SK-N-MC (cell line): ENCODE results near the gene SPTLC2.

Source experiments
- DNase-seq: peaks from one replicate; pipeline ENCODE4 v3.0.0-alpha.2; 2011; ENCODE audit warnings: low read depth, low spot score
- H3K27ac ChIP-seq: fragments of 200-600 bp; sonication (generic); 2 replicates; pipeline ENCODE4 v1.5.1; 2016; ENCODE audit warnings: mixed run types
- H3K36me3 ChIP-seq: fragments of 200-600 bp; sonication (generic); 2 replicates; pipeline ENCODE4 v1.6.1; 2017; ENCODE audit warnings: antibody characterized with exemption, low read length, mixed read lengths; ENCODE audit not compliant: insufficient read depth
- H3K4me3 ChIP-seq: fragments of 200-600 bp; sonication (generic); 2 replicates; pipeline ENCODE4 v1.5.1; 2016
- H3K9ac ChIP-seq: fragments of 200-600 bp; sonication (generic); 2 replicates; pipeline ENCODE4 v1.8.0; 2017; ENCODE audit warnings: mixed run types, mixed read lengths; ENCODE audit not compliant: insufficient read length
- H3K9me3 ChIP-seq: fragments of 200-600 bp; sonication (generic); 2 replicates; pipeline ENCODE4 v1.6.1; 2017; ENCODE audit warnings: low read depth, mild to moderate bottlenecking, antibody characterized with exemption, low read length, moderate library complexity, mixed read lengths
- EZH2 ChIP-seq: fragments of 200-600 bp; sonication (generic); IDR thresholded peaks from one replicate; pipeline ENCODE4 v1.6.1; 2017; ENCODE audit warnings: antibody characterized with exemption
- FOXP2 ChIP-seq: optimal IDR thresholded peaks from 2 replicates; pipeline ENCODE3; 2011; ENCODE audit warnings: mild to moderate bottlenecking, moderate library complexity; ENCODE audit not compliant: insufficient read depth; ENCODE audit errors: extremely low read length, control extremely low read depth
- POLR2AphosphoS5 ChIP-seq: IDR thresholded peaks from 2 replicates; pipeline ENCODE4 v1.6.1; 2012; ENCODE audit warnings: mild to moderate bottlenecking, low read depth, low read length, borderline replicate concordance

Gene SPTLC2

DNA sequence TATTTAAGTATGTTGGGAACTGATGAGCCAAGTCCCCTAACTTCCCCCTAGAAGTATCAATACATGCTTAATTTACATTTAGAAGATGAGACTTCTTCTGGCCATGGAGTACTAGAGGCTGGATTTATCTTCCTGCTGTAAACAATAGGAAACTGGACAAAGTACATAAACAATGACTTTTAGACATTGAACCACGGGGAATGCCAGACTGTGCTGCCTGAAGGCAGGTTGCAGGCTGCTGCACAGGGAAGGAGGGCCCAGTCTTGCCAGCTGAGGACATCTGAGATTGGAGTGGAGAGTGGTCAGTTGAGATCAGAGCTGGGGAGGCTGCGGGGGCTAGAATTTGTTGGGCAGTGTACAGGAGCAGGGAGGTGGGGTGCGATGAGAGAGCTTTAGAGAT is 93.3 kb downstream of the SPTLC2 start:
- no peaks in the 10 kb centered on the region for H3K9me3 ChIP-seq
- DNase-seq: no peak
- H3K4me3 ChIP-seq: no peak overlapping the region
- no peak overlapping the region for H3K27ac ChIP-seq
- H3K9ac ChIP-seq: no peak overlapping the region
- no peaks in the 10 kb centered on the region for H3K36me3 ChIP-seq
- TF ChIP-seq FOXP2 (no peak), EZH2 (no peak), POLR2AphosphoS5 (no peak)

DNA sequence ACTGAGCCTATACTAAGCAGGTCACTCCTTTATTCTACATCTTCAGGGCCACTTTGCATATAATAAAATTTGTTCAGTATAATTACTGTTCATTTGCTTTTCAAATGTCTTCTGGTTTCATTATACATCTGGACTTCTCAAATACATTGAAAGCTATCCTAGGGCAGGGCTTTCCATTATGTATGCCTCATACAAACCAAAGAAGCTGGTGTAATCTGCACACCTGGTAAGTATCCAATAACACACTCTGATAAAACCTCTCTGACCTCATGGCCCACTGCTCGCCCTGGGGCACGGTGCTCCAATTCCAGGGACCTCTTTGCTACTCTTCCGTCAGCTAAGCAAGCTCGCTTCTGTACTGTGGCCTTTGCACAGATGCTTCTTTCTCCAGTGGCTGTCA is 95.9 kb downstream of the SPTLC2 start:
- no peaks in the 10 kb centered on the region; the same call in 1 of the 2 replicates for H3K36me3 ChIP-seq
- no peak for DNase-seq
- TF ChIP-seq POLR2AphosphoS5 (no peak), EZH2 (no peak), FOXP2 (no peak)
- no peaks in the 10 kb centered on the region for H3K9me3 ChIP-seq
- no peak overlapping the region for H3K9ac ChIP-seq
- no peak overlapping the region for H3K27ac ChIP-seq
- H3K4me3 ChIP-seq: no peak overlapping the region

DNA sequence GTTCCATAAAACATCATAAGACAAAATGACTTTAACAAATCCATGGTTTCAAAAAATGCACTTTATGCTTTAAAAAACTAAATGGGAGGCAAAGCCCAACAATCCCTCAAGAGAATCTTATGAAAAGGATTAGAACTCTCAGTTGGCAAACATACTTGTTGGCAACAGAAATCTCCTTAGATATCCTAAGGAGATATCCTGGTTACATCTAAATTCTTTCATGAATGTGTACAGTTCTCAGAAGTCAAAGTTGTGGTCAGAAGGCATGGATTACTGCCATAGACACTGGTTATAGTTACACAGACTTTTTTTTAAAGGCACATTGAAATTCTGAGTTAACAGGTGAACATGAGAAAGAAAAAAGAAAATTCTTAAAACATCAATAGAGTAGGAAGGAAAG is 100.3 kb downstream of the SPTLC2 start:
- Histone ChIP-seq H3K36me3 (peaks cover 2% of the 10 kb centered on the region), H3K9ac (no peak overlapping the region)
- TF ChIP-seq POLR2AphosphoS5 (no peak), FOXP2 (no peak), EZH2 (no peak)

DNA sequence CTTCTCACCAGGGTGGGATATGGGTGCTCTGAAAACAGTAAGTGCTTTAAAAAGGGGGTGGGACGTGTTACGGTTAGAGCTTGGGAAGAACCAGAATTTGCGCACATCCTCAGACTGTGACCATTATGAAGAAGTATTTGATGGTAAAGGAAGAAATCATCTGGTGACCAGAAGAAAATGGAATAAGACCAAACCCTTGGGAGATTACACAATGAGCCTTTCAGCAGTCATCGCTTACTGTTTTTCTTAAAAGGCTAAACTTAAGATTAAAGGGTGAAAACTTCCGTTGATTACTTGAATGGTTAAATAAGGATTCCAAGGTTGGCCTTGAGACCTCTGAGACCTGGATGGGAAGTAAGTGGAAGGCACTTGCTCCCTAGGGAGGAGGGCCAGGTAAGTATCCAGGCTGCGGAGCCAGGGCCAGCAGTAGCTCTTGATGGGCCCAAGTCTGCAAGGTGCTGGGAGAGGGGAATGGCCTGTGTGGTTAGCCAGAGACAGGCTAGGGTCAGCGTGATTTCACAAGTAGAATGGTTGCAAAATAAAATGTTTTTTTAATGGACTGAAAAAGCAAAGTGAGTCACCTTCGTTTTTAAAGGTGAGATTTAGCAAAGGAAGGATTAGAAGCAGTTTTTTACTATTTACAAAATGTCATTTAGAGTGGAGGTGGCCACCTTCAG is 104.8 kb downstream of the SPTLC2 start:
- Histone ChIP-seq H3K36me3 (peaks cover 2% of the 10 kb centered on the region), H3K9me3 (no peaks in the 10 kb centered on the region), H3K4me3 (no peak overlapping the region), H3K9ac (no peak overlapping the region), H3K27ac (no peak overlapping the region)
- no peak for DNase-seq
- TF ChIP-seq FOXP2 (no peak), EZH2 (no peak), POLR2AphosphoS5 (no peak)

More for the DNA sequence above, 100.3 kb downstream of the SPTLC2 start:
- Histone ChIP-seq H3K9me3 (no peaks in the 10 kb centered on the region), H3K4me3 (no peak overlapping the region), H3K27ac (no peak overlapping the region)
- DNase-seq: no peak

DNA sequence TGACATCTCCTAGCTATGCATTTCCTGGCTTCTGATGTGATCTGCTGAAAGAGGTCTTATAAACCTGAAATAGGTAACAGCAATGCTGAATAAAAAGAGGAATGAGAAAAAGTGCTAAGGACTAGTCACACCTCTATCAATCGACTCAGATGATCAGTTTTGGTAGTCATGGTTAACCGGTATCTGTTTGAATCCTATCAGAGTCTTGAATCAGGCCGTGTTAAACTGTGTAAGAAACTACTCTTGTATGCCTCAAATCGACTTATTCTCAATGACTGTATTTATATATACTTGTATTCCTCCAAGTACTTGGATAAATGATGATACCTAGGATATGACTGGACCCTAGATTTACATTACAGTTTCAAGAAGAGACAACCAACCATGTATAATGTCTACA is 107.1 kb downstream of the SPTLC2 start:
- no peak for DNase-seq
- H3K36me3 ChIP-seq: peaks cover 2% of the 10 kb centered on the region; the same call in 1 of the 2 replicates
- H3K4me3 ChIP-seq: no peak overlapping the region
- H3K27ac ChIP-seq: no peak overlapping the region
- no peak overlapping the region for H3K9ac ChIP-seq
- TF ChIP-seq EZH2 (no peak), POLR2AphosphoS5 (no peak), FOXP2 (no peak)
- H3K9me3 ChIP-seq: no peaks in the 10 kb centered on the region

DNA sequence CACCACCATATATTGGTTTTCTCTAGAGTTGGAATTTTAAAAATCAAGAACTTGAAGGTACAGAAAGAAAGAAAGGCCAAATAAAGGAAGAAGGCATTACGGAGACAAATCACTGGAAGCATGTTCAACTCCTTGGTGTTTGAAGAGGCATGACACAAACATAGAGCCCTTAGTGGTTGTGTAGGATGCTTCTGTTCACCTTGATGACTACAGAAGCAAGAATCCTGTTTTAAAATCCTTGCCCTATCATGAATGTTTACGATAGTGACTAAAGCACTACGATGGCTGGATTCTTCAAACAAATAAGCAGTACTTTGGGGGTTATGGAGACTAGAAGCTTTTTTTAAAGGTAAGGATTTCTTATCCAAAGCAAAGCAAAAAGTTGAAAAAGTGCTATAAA is 107.6 kb downstream of the SPTLC2 start:
- TF ChIP-seq POLR2AphosphoS5 (no peak), EZH2 (no peak), FOXP2 (no peak)
- H3K9ac ChIP-seq: no peak overlapping the region
- H3K4me3 ChIP-seq: no peak overlapping the region
- no peak overlapping the region for H3K27ac ChIP-seq
- DNase-seq: no peak
- H3K36me3 ChIP-seq: peaks cover 2% of the 10 kb centered on the region; the same call in 1 of the 2 replicates
- no peaks in the 10 kb centered on the region for H3K9me3 ChIP-seq

DNA sequence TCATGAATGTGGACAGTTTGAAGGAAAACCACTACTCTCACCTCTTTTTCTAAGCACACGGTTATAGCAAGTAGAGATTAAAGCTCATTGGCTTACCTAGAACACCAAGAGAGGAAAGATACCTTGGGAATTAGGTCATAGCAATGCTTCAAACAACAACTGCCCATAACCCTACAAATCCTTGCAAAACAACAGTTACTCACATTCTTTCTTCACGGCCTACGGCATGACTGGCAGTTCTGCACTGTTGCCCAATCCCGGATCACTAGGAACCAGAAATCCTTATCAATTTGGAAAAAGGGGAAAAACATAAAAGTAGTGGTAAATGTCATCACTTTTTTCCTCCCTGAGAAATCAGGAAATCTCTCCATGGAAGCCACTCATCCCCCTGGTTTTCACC is 108.2 kb downstream of the SPTLC2 start:
- TF ChIP-seq POLR2AphosphoS5 (no peak), EZH2 (no peak), FOXP2 (no peak)
- no peak overlapping the region for H3K27ac ChIP-seq

GRCh38 chr14:77507762-77508161 is 108.7 kb downstream of the SPTLC2 start:
- Histone ChIP-seq H3K9ac (no peak overlapping the region), H3K36me3 (peaks cover 2% of the 10 kb centered on the region; the same call in 1 of the 2 replicates), H3K27ac (no peak overlapping the region), H3K4me3 (no peak overlapping the region), H3K9me3 (no peaks in the 10 kb centered on the region)
- DNase-seq: no peak
- TF ChIP-seq EZH2 (no peak), POLR2AphosphoS5 (no peak), FOXP2 (no peak)

More for the DNA sequence above, 108.2 kb downstream of the SPTLC2 start:
- no peaks in the 10 kb centered on the region for H3K9me3 ChIP-seq
- no peak overlapping the region for H3K9ac ChIP-seq
- H3K36me3 ChIP-seq: peaks cover 2% of the 10 kb centered on the region; the same call in 1 of the 2 replicates
- H3K4me3 ChIP-seq: no peak overlapping the region
- no peak for DNase-seq

DNA sequence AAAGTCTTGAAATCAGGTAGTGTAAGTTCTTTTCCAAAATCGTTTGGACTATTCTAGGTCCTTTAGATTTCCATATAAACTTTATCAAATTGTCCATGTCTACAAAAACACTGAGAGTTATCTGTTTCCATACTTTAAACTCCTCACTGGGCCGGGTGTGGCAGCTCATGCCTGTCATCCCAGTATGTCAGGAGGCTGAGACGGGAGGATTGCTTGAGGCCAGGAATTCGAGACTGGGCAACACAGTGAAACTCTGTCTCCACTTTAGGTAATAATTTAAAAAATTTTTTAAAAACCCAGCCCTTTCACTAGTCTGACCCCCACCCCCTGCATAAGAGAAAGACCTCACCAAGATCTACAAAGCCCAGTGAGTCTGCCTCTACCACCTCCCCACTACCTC is 111.4 kb downstream of the SPTLC2 start:
- no peak for TF ChIP-seq POLR2AphosphoS5
- no peak for TF ChIP-seq EZH2
- TF ChIP-seq FOXP2: no peak
- Histone ChIP-seq H3K9ac (no peak overlapping the region), H3K36me3 (no peaks in the 10 kb centered on the region), H3K4me3 (no peak overlapping the region), H3K9me3 (no peaks in the 10 kb centered on the region), H3K27ac (no peak overlapping the region)
- no peak for DNase-seq
